C4-2B (cell line): ENCODE measurements around the gene KCNK3.

Experiments
- CTCF ChIP-seq: fragments of 450-650 bp; conservative IDR thresholded peaks from 2 replicates; pipeline ENCODE4 v1.5.1; 2017; ENCODE audit warnings: mild to moderate bottlenecking
- ZFX ChIP-seq: fragments of 450-650 bp; IDR thresholded peaks from 2 replicates; pipeline ENCODE4 v1.6.1; 2017

- TF ChIP-seq ZFX = no peak
- no peak for TF ChIP-seq CTCF
Observed at GRCh38 chr2:26722911-26723310, 30.4 kb downstream of the KCNK3 start.
